Measurements from ENCODE around the gene RAPGEF2.

RAPGEF2 gene

DNA sequence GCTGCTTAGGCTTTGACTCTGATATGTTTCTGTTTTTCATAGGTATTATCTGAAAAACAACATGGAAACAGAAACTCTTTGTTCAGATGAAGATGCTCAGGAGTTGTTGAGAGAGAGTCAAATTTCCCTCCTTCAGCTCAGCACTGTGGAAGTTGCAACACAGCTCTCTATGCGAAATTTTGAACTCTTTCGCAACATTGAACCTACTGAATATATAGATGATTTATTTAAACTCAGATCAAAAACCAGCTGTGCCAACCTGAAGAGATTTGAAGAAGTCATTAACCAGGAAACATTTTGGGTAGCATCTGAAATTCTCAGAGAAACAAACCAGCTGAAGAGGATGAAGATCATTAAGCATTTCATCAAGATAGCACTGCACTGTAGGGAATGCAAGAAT, 238.6 kb downstream of the RAPGEF2 start:
- TF ChIP-seq, protein P1, sequence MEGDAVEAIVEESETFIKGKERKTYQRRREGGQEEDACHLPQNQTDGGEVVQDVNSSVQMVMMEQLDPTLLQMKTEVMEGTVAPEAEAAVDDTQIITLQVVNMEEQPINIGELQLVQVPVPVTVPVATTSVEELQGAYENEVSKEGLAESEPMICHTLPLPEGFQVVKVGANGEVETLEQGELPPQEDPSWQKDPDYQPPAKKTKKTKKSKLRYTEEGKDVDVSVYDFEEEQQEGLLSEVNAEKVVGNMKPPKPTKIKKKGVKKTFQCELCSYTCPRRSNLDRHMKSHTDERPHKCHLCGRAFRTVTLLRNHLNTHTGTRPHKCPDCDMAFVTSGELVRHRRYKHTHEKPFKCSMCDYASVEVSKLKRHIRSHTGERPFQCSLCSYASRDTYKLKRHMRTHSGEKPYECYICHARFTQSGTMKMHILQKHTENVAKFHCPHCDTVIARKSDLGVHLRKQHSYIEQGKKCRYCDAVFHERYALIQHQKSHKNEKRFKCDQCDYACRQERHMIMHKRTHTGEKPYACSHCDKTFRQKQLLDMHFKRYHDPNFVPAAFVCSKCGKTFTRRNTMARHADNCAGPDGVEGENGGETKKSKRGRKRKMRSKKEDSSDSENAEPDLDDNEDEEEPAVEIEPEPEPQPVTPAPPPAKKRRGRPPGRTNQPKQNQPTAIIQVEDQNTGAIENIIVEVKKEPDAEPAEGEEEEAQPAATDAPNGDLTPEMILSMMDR (IDR thresholded peaks at IDR 0.05; ENCODE audit: low read depth, low read length), result no peak
- H3K27me3 ChIP-seq (ENCODE audit: insufficient read depth, low read depth, severe bottlenecking), result no peaks in the 10 kb centered on the region
- no peak for DNase-seq
- peaks cover 33% of the 10 kb centered on the region for H3K36me3 ChIP-seq
- H3K4me3 ChIP-seq (ENCODE audit: low read depth, low read length), result no peak overlapping the region
- no peaks in the 10 kb centered on the region for H3K9me3 ChIP-seq (ENCODE audit: severe bottlenecking)
- no peak overlapping the region for H3K27ac ChIP-seq

DNA sequence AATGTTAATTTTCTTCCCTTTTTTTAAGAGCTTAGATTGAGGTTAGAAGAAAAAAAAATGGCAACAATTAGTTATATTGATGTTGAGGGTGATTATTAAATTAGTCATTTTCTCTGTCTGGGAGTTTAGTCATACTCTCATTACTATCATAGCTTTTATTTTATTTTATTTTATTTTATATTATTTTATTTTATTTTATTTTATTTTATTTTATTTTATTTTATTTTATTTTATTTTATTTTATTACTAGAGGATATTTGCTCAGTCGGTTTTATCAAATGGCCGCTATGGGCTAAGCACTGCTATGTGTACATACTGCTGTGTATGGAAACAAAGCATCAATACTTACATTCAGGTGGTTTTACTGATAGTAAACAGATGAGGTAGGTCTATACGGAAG, 239.5 kb downstream of the RAPGEF2 start:
- Histone ChIP-seq H3K4me3 (ENCODE audit: low read depth, low read length) (no peak overlapping the region), H3K9me3 (ENCODE audit: severe bottlenecking) (no peaks in the 10 kb centered on the region), H3K36me3 (peaks cover 33% of the 10 kb centered on the region), H3K27ac (no peak overlapping the region), H3K27me3 (ENCODE audit: insufficient read depth, low read depth, severe bottlenecking) (no peaks in the 10 kb centered on the region)
- TF ChIP-seq, protein P1 (IDR thresholded peaks at IDR 0.05; ENCODE audit: low read depth, low read length), result no peak
- no peak for DNase-seq

DNA sequence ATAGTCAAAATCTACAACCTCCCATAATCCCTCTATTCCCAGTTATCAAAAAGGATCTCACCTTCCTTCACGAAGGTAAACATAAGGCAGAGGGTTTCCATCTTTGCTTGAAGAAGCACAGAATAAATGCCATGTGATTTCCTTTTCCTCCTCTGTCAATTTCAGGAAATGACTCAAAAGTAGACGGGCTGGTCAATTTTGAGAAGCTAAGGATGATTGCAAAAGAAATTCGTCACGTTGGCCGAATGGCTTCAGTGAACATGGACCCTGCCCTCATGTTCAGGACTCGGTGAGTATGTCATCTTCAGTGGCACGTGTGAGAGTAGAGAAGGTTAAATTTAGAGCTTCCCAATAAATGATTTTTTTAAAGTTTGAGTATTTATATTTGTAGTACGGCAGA, 240.2 kb downstream of the RAPGEF2 start:
- no peak overlapping the region for H3K27ac ChIP-seq
- H3K36me3 ChIP-seq, result peaks cover 32% of the 10 kb centered on the region
- no peak overlapping the region for H3K4me3 ChIP-seq (ENCODE audit: low read depth, low read length)
- TF ChIP-seq, protein P1 (IDR thresholded peaks at IDR 0.05; ENCODE audit: low read depth, low read length), result no peak
- H3K27me3 ChIP-seq (ENCODE audit: insufficient read depth, low read depth, severe bottlenecking), result no peaks in the 10 kb centered on the region
- DNase-seq, result no peak
- no peaks in the 10 kb centered on the region for H3K9me3 ChIP-seq (ENCODE audit: severe bottlenecking)

DNA sequence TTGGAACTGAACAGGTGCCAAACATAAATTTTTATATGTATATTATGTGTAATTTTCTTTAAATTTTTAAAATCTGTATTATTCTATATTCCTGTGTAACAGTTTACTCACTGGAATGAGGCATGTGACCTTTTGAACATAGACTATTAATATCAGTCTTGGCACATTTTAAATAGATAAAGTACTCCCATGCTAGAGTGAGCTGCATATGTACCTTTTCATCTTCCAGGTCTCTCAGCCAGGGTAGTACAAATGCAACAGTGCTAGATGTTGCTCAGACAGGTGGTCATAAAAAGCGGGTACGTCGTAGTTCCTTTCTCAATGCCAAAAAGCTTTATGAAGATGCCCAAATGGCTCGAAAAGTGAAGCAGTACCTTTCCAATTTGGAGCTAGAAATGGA, 242.0 kb downstream of the RAPGEF2 start:
- H3K9me3 ChIP-seq (ENCODE audit: severe bottlenecking), result no peaks in the 10 kb centered on the region
- TF ChIP-seq, protein P1 (IDR thresholded peaks at IDR 0.05; ENCODE audit: low read depth, low read length), result no peak

GRCh38 chr4:159346681-159347080, 243.8 kb downstream of the RAPGEF2 start:
- no peaks in the 10 kb centered on the region for H3K9me3 ChIP-seq (ENCODE audit: severe bottlenecking)
- H3K4me3 ChIP-seq (ENCODE audit: low read depth, low read length), result no peak overlapping the region
- DNase-seq, result no peak
- no peak overlapping the region for H3K27ac ChIP-seq
- H3K27me3 ChIP-seq (ENCODE audit: insufficient read depth, low read depth, severe bottlenecking), result no peaks in the 10 kb centered on the region
- H3K36me3 ChIP-seq, result peaks cover 23% of the 10 kb centered on the region
- TF ChIP-seq, protein P1 (IDR thresholded peaks at IDR 0.05; ENCODE audit: low read depth, low read length), result no peak

More for the DNA sequence above, 242.0 kb downstream of the RAPGEF2 start:
- Histone ChIP-seq H3K4me3 (ENCODE audit: low read depth, low read length) (no peak overlapping the region), H3K27me3 (ENCODE audit: insufficient read depth, low read depth, severe bottlenecking) (no peaks in the 10 kb centered on the region), H3K27ac (no peak overlapping the region), H3K36me3 (peaks cover 18% of the 10 kb centered on the region)
- DNase-seq, result no peak

GRCh38 chr4:159347813-159348212, 244.9 kb downstream of the RAPGEF2 start:
- H3K9me3 ChIP-seq (ENCODE audit: severe bottlenecking), result no peaks in the 10 kb centered on the region
- no peak for DNase-seq
- TF ChIP-seq, protein P1 (IDR thresholded peaks at IDR 0.05; ENCODE audit: low read depth, low read length), result no peak
- peaks cover 14% of the 10 kb centered on the region for H3K36me3 ChIP-seq
- no peak overlapping the region for H3K4me3 ChIP-seq (ENCODE audit: low read depth, low read length)
- H3K27ac ChIP-seq, result no peak overlapping the region
- no peaks in the 10 kb centered on the region for H3K27me3 ChIP-seq (ENCODE audit: insufficient read depth, low read depth, severe bottlenecking)

Measured in WERI-Rb-1 (cell line).